Pons (tissue), 1 donor: ENCODE results near the gene ZFYVE27.
"Not testable (repeated sequence)": the region's sequence is repeated elsewhere in the genome, so short reads cannot be mapped to it uniquely, and the experiment has no call there.

Source experiments
- DNase-seq: peaks from one replicate; pipeline ENCODE4 v3.0.0-alpha.2; 2016; ENCODE audit warnings: low spot score

ZFYVE27 gene, protein sequence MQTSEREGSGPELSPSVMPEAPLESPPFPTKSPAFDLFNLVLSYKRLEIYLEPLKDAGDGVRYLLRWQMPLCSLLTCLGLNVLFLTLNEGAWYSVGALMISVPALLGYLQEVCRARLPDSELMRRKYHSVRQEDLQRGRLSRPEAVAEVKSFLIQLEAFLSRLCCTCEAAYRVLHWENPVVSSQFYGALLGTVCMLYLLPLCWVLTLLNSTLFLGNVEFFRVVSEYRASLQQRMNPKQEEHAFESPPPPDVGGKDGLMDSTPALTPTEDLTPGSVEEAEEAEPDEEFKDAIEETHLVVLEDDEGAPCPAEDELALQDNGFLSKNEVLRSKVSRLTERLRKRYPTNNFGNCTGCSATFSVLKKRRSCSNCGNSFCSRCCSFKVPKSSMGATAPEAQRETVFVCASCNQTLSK

DNA sequence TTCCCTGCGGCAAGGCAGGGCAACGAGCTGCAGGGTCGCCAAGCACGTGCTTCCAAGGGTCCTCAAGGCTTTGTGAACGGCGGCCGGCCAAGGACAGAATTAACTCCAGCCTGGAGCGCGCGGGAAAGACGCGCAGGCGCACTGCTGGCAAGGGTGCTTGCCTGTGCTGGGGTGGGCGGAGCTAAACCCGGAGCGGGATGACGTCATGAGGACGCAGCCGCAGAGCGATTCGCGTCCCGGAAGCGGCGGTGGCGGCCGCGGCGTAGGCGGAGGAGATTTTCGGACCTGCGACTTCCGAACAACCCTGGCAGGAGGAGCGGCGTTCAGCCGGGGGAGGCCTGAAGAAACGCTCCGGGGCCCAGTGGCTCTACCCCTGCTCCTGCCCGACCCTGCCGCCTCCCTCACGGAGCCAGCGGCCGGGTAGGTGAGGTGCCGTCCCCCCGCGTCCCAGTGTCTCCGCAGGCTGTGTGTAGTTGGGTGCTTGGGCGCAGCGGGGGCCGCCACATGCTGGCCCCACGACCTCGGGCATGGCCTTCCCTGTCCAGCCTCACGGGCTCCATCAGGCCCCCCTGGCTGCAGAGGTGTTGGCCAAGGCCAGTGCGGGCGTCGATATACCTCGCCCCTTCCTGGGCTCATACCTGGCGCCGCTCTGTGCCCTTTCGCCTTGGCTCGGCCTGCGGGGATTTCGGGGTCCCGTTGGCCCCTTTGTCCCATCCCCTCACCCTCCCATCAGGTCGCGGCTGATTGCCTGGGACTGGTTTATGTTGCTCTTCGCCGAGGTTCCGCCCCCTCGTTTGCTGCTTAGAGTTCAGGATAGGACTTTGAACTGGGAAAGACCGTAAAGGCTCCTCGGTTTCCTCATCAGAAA, at the start of gene ZFYVE27:
Gene ZFYVE27 (plus strand): TSS at position 227 of the 868 bp plus-strand sequence. CDS start 1,350 bp downstream, outside the sequence.
- peak; percentile 89 for DNase-seq

DNA sequence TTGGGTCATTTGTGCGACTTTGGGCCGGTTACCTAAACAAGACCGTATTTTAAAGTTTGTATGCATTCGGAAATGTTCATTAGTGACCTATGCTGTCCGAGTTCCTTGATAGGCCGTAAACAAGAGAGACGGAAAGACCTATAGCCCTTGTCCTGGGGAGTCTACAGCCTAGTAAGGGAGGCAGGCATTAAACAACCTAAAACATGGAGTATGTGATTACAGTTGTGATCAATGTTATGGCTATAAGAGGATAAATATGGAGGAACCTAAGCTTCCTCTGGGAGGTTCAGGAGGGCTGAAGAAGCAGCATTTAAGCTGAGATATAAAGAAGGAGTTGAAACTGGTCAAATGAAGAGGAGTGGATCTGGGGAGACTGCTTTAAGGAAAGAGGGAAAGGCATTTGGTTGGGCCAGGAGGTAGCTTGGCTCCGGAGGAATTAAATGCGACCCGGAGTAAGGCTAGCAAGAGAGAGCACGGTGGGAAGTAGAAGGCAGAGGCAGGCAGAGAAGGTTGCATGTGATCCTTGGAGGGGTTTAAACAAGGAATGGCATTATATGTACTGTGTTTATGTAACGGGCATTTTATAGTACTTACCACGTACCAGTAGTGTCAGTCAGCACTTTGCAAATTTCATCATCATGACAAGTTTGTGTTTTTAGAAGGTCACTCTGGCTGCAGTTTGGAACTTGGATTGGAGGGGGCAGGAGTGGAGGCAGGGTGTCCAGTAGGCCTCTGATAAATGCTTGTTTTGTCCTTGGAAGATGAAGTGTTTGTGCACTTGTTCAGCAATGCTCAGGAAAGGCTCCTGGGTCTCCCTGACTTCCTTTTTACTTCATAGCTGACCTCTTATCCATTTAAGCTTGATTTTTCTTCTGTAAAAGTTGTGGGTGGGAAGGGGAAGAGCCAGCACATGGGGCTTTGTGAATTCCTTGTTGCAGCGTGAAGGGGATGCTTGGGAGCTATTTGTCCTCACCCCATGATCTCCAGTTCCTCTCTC, 48.8 kb upstream of the ZFYVE27 start:
- DNase-seq = peak; percentile 67

DNA sequence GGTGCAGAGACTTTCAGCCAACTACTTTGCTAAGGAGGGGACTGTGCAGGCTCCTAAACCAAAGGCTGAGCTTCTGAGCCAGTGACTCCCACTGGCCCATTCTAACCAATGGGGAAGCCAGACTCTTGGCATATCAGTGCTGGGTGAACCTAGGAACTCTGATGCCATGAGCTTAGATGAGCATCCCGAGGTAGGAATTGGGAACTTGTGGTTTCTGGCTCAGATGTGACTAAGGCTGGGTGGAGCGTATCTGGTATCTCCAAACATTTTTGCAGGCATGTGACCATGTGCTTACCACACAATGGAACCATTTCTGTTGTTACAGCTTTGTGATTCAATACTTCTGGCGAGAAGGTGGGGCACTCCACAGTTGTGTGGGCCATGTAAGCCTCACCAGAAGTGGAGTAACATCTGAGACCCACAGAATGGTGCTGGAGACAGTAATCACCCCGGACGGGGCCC, 47.3 kb upstream of the ZFYVE27 start:
- DNase-seq = no peak

DNA sequence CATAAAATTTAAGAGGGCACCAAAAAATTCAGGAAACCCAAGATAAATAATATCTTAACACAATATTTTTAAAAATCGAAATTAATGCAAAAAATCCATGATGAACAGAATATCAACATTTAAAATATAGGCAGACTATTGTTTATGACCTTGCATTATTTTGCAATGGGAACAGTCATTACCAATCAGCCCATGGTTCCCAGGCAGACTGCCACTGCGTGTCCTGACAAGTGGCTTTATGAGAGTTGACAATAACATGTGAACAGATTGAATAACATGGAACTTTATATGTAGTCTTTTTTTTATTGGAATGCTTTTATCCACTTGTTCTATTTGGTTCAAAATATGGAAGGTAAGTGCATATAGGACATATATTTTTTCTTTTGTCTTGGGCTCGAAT, 46.8 kb upstream of the ZFYVE27 start:
- DNase-seq = no peak

DNA sequence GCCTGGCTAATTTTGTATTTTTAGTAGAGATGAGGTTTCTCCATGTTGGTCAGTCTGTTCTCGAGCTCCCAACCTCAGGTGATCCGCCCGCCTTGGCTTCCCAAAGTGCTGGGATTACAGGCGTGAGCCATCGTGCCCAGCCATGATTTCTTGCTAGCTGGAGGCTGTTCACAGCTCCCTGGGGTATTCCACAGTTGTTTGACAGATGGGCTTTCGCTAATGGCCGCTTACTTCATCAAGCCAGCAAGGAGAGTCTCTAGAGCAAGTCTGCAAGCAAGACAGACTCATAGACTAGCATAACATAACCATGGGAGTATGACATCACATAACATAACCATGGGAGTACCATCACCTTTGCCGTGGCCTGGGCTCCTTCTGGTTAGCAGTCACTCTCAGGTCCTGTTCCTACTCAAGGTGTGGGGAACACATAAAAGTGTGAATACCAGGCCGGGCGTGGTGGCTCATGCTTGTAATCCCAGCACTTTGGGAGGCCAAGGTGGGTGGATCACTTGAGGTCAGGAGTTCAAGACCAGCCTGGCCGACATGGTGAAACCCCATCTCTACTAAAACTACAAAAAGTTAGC, 38.8 kb upstream of the ZFYVE27 start:
- not testable (repeated sequence) for DNase-seq

DNA sequence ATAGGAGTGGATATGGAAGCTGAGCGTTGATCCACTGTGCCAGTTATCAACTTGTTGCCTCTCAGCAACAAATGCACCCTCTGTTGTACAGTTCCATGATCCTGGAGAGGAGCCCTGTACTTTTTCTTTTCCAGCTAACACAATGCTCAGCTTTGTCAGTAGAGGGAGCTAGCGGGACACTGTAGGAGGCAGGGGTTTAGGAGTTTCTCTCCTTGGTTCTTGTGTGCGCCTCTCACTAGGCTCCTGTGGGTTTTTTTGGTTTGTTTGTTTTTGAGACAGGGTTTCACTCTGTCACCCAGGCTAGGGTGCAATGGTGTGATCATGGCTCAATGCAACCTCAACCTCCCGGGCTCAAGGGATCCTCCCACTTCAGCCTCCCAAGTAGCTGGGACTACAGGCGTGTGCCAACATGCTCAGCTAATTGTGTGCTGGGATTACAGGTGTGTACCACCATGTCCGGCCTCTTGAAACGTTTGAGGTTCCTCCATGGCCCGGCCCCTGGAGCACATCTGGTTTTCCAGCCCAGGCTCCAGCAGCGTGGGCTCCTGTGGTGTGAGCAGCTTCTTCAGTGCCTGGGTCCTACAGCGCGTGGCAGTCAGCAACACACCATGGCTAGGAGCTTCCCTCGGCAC, 35.4 kb upstream of the ZFYVE27 start:
- peak; percentile 96 for DNase-seq

DNA sequence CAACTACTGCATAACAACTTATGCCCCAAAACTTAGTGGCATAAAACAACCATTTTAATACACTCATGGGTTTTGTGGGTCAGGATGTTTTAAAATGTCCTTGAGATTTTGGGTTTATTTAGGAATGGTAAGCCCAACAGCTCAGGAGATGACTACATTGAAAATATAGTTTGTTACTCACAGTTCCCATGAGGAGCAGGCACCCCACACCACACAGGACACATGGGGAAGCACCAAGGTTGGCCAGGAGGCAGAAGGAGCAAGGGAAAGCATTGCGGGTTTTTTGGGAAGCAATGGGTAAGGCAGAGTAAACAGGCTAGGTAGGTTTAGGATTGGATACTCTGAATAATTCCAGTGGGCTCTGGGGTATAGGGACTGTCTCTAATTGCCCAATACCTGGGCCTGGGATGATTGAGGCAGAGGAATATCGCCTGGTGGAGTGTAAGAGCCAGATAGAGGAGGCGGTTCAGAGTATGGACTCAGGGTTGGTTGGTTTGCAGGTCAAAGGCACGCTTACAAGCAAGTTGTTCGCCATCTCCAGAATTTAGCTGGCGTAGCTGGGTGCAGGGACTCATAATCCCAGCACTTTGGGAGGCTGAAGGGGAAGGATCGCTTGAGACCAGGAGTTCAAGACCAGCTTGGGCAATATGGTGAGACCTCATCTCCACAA, 33.4 kb upstream of the ZFYVE27 start:
- DNase-seq = no peak

DNA sequence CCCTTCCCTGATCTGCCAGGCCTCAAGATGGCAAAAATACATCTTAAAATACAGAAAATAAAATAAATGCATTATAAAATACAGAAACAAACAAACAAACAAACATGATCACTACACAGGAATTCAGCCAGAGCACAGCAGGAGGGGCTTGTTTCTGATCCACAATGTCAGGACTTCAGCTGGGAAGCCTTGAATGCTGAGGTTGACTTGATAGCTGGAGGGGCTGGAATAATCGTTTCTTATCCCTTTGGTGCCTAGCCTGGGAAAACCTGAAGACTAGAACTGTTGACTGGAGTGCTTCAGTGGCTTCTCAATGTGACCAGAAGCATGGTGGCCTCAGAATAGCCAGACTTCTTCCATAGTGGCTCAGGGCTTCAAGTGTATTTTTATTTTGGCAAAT, 32.6 kb upstream of the ZFYVE27 start:
- no peak for DNase-seq

DNA sequence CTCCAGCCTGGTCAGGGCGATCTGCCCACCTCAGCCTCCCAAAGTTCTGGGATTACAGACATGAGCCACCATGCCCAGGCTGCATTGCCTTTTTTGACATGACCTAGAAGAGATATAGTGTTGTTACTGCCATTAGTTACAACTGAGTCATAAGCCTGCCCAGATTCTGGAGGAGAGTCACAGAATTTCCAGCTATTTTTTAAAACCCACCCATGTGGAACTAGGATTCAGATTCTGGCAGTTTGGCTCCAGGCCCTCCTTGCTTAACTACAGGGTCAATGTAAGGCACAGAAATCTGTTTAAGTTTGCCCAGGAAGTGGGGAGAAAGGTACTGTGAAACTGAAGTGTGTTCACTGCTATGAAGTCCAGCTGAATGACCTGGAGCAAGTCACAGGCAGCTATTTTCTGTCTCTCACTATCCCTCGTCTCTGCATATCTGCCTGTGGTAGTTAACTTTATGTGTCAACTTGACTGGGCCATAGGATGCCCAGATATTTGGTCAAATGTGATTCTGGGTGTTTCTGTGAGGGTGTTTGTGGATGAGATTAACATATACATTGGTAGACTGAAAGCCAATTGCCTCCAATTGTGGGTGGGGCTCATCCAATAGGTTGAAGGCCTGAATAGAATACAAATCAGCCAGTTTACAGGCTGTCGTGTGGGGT, 31.8 kb upstream of the ZFYVE27 start:
- DNase-seq = no peak

DNA sequence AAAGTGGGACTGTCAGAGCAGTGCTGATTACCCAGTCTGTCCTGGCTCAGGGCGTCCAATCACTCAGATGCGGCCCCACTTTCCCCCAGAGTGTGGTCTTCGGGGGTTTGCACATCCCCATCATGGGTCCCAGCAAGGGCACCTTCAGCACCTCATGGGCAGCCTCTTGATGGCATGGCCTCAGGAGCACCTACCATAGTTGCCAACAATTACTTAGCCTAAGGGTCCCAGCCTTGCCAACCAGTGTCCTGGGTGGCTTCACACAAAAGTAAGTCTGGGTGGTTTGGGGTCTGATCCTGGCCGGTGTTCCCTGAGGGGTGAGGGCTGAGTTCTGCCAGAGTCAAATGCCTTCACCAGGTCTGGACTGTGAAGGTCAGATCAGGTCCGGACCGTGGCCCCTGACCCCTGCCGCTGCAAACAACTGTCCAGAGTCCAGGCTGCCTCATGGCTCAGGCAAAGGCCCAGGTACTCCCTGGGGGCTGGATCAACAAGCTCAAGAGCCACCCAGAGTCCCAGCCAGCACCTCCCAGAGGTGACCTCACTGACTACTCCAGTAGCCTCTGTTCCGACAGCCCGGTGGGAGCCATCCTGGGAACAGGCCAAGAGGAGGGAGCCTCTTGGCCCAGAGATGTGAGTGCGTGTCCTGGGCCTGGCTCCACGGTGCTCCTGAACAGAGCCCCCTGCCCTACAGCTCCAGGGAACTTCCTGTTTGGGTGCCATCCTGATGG, 29.6 kb upstream of the ZFYVE27 start:
- DNase-seq = no peak

DNA sequence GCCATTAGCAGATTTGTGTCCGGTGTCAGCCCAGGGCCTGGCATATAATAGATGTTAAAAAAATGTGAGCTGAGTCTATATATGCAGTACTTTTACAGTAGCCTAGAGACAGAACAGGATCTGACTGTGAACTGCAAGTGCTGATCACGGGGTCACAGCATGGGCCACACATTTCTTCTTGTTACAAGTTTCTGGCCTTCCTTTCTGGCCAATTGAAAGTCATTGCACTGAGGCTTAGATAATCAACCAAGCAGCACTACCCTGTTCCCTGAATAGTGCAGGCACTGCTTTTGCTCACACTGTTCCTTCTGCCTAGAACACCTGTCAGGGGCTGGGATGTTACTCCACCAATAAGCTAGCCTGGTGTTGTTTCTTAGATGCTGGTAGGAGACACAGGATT, 28.8 kb upstream of the ZFYVE27 start:
- DNase-seq = no peak

DNA sequence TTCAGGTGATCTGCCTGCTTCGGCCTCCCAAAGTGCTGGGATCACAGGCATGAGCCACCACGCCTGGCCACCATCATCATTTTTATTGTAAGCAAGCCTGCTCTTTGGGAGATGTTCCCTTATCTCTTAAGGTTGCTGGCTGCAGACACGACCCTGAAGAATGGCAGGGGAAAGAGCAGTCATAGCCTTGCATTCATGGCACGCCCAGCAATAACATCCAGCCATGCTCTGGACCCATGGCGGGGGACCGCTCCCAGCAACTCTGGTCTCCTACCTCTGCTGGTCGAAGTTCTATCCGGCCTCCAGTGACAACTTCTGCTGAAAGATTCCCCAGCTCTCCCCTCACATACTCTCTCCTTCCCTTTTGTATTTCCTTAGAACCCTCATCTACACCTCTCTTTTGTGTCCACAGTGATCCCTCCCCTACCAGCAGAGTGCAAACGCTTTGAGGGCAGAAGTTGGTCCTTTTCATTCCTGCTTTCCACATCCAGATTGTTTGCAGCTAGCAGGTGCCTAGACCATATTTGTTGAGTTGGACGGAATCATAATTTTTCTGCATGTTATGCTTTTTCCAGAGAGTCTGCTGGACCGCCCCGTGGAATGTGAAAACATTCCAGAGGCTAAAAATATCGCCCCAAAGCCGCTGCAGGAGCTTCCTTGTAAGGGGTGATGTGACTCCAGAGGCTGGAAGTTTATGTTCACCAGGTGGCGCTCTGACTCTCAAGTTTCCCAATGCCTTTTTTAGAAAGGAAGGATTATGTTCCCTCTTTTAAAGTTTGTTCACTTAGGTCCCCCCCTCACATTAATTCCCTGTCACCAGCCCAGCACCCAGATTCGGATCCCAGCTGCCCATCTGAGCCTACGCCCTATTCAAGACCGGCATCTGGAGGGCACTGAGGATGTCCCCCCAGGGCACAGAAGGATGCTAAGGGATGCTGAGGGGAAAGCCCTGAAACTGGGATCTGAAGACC, 27.7 kb upstream of the ZFYVE27 start:
- peak; percentile 64 for DNase-seq

DNA sequence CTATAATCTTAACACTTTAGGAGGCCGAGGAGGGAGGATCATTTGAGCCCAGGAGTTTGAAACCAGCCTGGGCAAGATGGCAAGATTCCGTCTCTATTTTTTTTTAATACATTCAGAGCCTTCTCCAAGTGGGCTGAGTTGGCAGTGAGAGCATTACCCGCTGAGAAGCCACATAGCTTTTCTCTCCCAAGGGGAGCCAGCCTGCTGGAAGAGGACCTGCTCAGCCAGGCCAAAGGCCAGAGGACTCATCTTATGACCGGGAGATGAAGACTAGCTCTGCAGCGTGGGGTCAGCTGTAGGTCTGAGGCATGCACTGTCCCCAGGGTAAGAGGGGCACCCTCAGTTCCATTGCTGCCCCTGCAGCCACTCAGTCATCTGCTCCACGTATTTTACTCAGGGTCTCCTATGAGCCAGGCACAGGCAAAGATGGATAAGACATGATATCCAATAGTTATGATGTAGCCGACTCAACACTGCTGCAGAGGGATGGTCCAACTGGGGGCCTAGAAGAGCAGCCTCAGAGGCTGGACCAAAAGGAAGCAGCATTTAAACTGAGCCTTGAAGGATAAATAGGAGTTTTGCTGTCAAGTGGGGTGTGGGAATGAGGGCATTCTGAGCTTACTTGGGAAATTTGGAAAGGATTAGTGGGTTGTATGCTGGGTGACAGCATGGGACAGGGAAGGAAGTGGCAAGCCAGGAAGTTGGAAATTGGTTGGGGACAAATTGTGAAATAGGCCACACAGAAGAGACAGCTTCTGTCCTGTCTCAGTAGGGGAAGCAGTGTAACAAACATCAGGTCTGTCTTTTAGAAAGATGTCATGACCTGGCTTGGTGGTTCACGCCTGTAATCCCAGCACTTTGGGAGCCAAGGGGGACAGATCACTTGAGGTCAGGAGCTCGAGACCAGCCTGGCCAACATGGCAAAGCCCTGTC, 25.0 kb upstream of the ZFYVE27 start:
- no peak for DNase-seq

DNA sequence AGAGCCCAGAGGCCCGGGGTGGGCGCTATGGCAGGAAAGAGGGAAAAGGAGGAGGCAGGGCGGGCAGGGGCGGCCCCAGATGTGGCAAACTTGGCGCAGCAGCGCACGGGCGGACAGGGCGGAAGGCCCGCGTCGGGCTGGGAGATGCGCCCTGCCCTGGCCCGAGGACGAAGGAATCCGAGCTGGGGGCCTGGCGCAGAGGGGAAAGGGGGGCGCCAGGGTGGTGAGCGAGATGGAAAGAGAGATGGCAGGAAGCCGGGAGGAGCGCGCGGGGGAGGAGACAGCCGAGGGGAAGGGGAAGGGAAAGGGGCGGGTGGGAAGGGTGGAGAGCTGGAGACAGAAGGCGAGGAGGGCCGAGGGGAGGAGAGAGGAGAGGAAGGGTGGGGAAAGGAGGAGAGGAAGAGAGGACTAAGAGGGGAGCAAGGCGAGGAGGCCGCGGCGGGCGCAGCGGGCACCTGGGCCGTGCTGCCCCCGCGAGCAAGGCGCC, 23.5 kb upstream of the ZFYVE27 start, which contains the start of gene MARVELD1:
Gene MARVELD1 (plus strand): TSS at position 392 of the 487 bp plus-strand sequence. CDS start 147 bp downstream, outside the sequence.
- DNase-seq = no peak

DNA sequence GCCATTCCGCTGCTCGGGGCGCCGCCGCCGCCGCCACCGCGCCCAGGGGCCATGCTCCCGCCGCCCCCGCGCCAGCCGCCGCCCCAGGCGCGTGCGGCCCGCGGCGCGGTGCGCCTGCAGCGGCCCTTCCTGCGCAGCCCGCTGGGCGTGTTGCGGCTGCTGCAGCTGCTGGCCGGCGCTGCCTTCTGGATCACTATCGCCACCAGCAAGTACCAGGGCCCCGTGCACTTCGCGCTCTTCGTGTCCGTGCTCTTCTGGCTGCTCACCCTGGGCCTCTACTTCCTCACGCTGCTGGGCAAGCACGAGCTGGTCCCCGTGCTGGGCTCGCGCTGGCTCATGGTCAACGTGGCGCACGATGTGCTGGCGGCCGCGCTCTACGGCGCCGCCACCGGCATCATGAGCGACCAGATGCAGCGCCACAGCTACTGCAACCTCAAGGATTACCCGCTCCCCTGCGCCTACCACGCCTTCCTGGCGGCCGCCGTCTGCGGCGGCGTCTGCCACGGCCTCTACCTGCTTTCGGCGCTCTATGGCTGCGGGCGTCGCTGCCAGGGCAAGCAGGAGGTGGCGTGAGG, 23.0 kb upstream of the ZFYVE27 start:
- peak; percentile 72 for DNase-seq
